ENCODE data around the gene ZC3H18. TPM values are rescaled to one million over a fixed set of nuclear protein-coding genes. Genes with fewer than 3 reads are reported as not detected.
"Not testable (repeated sequence)": the region's sequence is repeated elsewhere in the genome, so short reads cannot be mapped to it uniquely, and the experiment has no call there.

The ZC3H18 gene
- total RNA-seq, 1 experiment from 2014 or later = 40.5 TPM

DNA sequence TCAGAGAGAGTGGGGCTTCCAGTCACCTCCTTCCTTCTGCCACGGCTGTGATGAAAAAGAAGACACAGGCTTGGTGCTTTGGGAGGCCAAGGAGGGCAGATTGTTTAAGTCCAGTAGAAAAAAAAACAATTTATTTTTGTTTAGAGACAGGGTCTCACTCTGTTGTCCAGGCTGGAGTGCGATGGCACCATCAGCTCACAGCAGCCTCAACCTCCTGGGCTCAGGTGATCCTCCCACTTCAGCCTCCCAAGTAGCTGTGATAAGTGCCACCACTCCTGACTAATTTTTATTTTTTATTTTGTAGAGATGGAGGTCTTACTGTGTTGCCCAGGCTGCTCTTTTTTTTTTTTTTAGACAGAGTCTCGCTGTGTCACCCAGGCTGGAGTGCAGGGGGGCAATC is 95.4 kb downstream of the ZC3H18 start:
- intact Hi-C loops (cut with micrococcal nuclease) = no loop called here

GRCh38 chr16:88667461-88667860 is 97.3 kb downstream of the ZC3H18 start:
- Mint-ChIP-seq H3K27me3 (ENCODE audit: insufficient read depth, unreplicated experiment) (no peaks in the 10 kb centered on the region), H3K36me3 (ENCODE audit: insufficient read depth, unreplicated experiment) (no peaks in the 10 kb centered on the region), H3K4me1 (ENCODE audit: insufficient read depth, unreplicated experiment) (no peaks in the 10 kb centered on the region), H3K9me3 (ENCODE audit: unreplicated experiment) (no peaks in the 10 kb centered on the region), H3K4me3 (ENCODE audit: unreplicated experiment) (no peak overlapping the region), H3K27ac (ENCODE audit: low read depth, unreplicated experiment) (no peak overlapping the region)
- intact Hi-C loops (cut with micrococcal nuclease) = no loop called here
- no TSS peak for BruUV-seq (replicated peaks)
- ChIA-PET CTCF (interaction anchor here (1.4 kb wide), 1 partner anchor 12 kb away, joined by 3 read pairs; no protein-coding TSS in a partner anchor), POLR2A (interaction anchor here (0.6 kb wide), 1 partner anchor 1053 kb away, joined by 3 read pairs; the partner anchor contains the start of gene VPS9D1)
- TF ChIP-seq CTCF (IDR thresholded peaks at IDR 0.05; ENCODE audit: unreplicated experiment) = no peak
- no peak for DNase-seq (ENCODE audit: unreplicated experiment)

More for the DNA sequence above, 95.4 kb downstream of the ZC3H18 start:
- H3K9me3 Mint-ChIP-seq (ENCODE audit: unreplicated experiment) = no peaks in the 10 kb centered on the region
- H3K36me3 Mint-ChIP-seq (ENCODE audit: insufficient read depth, unreplicated experiment) = no peaks in the 10 kb centered on the region
- DNase-seq (ENCODE audit: unreplicated experiment) = no peak
- H3K27me3 Mint-ChIP-seq (ENCODE audit: insufficient read depth, unreplicated experiment) = no peaks in the 10 kb centered on the region
- CTCF ChIA-PET = interaction anchor here (0.8 kb wide), 1 partner anchor 71 kb away, joined by 4 read pairs; no protein-coding TSS in a partner anchor
- H3K4me3 Mint-ChIP-seq (ENCODE audit: unreplicated experiment) = no peak overlapping the region
- BruUV-seq (replicated peaks) = no TSS peak
- no peak for TF ChIP-seq CTCF (IDR thresholded peaks at IDR 0.05; ENCODE audit: unreplicated experiment)
- H3K4me1 Mint-ChIP-seq (ENCODE audit: insufficient read depth, unreplicated experiment) = no peaks in the 10 kb centered on the region
- POLR2A ChIA-PET = interaction anchor here (0.7 to 0.8 kb wide), 2 partner anchors 21 to 72 kb away, joined by 3 to 4 read pairs; no protein-coding TSS in a partner anchor
- H3K27ac Mint-ChIP-seq (ENCODE audit: low read depth, unreplicated experiment) = no peak overlapping the region

- H3K36me3 Mint-ChIP-seq (ENCODE audit: insufficient read depth, unreplicated experiment); CTCF ChIA-PET; BruUV-seq (replicated peaks); H3K4me3 Mint-ChIP-seq (ENCODE audit: unreplicated experiment); DNase-seq (ENCODE audit: unreplicated experiment); intact Hi-C loops (cut with micrococcal nuclease); H3K4me1 Mint-ChIP-seq (ENCODE audit: insufficient read depth, unreplicated experiment); H3K27ac Mint-ChIP-seq (ENCODE audit: low read depth, unreplicated experiment); H3K9me3 Mint-ChIP-seq (ENCODE audit: unreplicated experiment); H3K27me3 Mint-ChIP-seq (ENCODE audit: insufficient read depth, unreplicated experiment); POLR2A ChIA-PET: not testable (repeated sequence)
These were observed 99.3 kb downstream of the ZC3H18 start for GRCh38 chr16:88669493-88669892.

GRCh38 chr16:88669980-88670379 is 99.8 kb downstream of the ZC3H18 start:
- ChIA-PET CTCF (interaction anchor here (0.6 kb wide), 1 partner anchor 27 kb away, joined by 3 read pairs; no protein-coding TSS in a partner anchor), POLR2A (no interaction called here)
- H3K9me3 Mint-ChIP-seq (ENCODE audit: unreplicated experiment) = no peaks in the 10 kb centered on the region

More at GRCh38 chr16:88669980-88670379, 99.8 kb downstream of the ZC3H18 start:
- no peaks in the 10 kb centered on the region for H3K36me3 Mint-ChIP-seq (ENCODE audit: insufficient read depth, unreplicated experiment)
- intact Hi-C loops (cut with micrococcal nuclease) = no loop called here
- no peak for TF ChIP-seq CTCF (IDR thresholded peaks at IDR 0.05; ENCODE audit: unreplicated experiment)
- H3K27me3 Mint-ChIP-seq (ENCODE audit: insufficient read depth, unreplicated experiment) = no peaks in the 10 kb centered on the region
- no peak overlapping the region for H3K4me3 Mint-ChIP-seq (ENCODE audit: unreplicated experiment)
- H3K4me1 Mint-ChIP-seq (ENCODE audit: insufficient read depth, unreplicated experiment) = no peaks in the 10 kb centered on the region
- DNase-seq (ENCODE audit: unreplicated experiment) = no peak
- no peak overlapping the region for H3K27ac Mint-ChIP-seq (ENCODE audit: low read depth, unreplicated experiment)
- no TSS peak for BruUV-seq (replicated peaks)

Measured in MCF 10A (cell line).